Panc1 (cell line): ENCODE results near the gene GRK3.

Experiments used
- CTCF ChIP-seq: fragments of 450-650 bp; IDR thresholded peaks from 2 replicates; pipeline ENCODE4 v1.5.1; 2017; ENCODE audit warnings: mild to moderate bottlenecking
- POLR2AphosphoS5 ChIP-seq: IDR thresholded peaks from 2 replicates; pipeline ENCODE4 v1.6.1; 2012; ENCODE audit warnings: mild to moderate bottlenecking, low read depth, low read length, moderate library complexity
- SIN3A ChIP-seq: IDR thresholded peaks from 2 replicates; pipeline ENCODE4 v1.6.1; 2012; ENCODE audit warnings: low read depth, mild to moderate bottlenecking, low read length, moderate library complexity, borderline replicate concordance; ENCODE audit not compliant: insufficient read depth
- TCF7L2 ChIP-seq: IDR thresholded peaks from 2 replicates; pipeline ENCODE4 v1.6.1; 2011; ENCODE audit warnings: mild to moderate bottlenecking, low read depth, low read length, inconsistent platforms

- TF ChIP-seq CTCF (no peak), POLR2AphosphoS5 (no peak), TCF7L2 (no peak), SIN3A (no peak)
These were observed 18.2 kb upstream of the GRK3 start for GRCh38 chr22:25546242-25546641.
